SU-DHL-6 (cell line): ENCODE results near the gene HTR6.

Experiments used
- H2AFZ ChIP-seq: fragments of 200-600 bp; sonication (generic); 2 replicates; pipeline ENCODE4 v1.6.1; 2014; ENCODE audit warnings: low read depth, mild to moderate bottlenecking, moderate library complexity, mixed read lengths, antibody characterized with exemption, low read length; ENCODE audit not compliant: severe bottlenecking
- H3F3A ChIP-seq: fragments of 200-600 bp; shearing (Covaris generic); 2 replicates; pipeline ENCODE4 v1.6.0; 2016; ENCODE audit warnings: antibody characterized with exemption, mild to moderate bottlenecking; ENCODE audit not compliant: insufficient read depth
- H3K27ac ChIP-seq: fragments of 200-600 bp; sonication (generic); 2 replicates; pipeline ENCODE4 v1.5.1; 2016; ENCODE audit warnings: low read depth, mild to moderate bottlenecking, low read length, moderate library complexity, mixed read lengths
- H3K27me3 ChIP-seq: fragments of 200-600 bp; sonication (generic), shearing (Covaris generic); 2 replicates; pipeline ENCODE4 v1.6.0; 2014; ENCODE audit warnings: mild to moderate bottlenecking, low read length
- H3K36me3 ChIP-seq: fragments of 200-600 bp; sonication (generic); 2 replicates; pipeline ENCODE4 v1.6.1; 2014; ENCODE audit warnings: mild to moderate bottlenecking, low read length, mixed read lengths
- H3K4me2 ChIP-seq: fragments of 300-600, 200-600 bp; shearing (Covaris generic), sonication (generic); 2 replicates; pipeline ENCODE4 v1.6.0; 2014; ENCODE audit warnings: low read length, low read depth, mild to moderate bottlenecking; ENCODE audit not compliant: poor library complexity, severe bottlenecking
- H3K4me3 ChIP-seq: fragments of 200-600 bp; sonication (generic); 2 replicates; pipeline ENCODE4 v1.5.1; 2014; ENCODE audit warnings: antibody characterized with exemption, low read length, mild to moderate bottlenecking, mixed read lengths; ENCODE audit not compliant: insufficient read depth, poor library complexity, severe bottlenecking
- H3K79me2 ChIP-seq: fragments of 200-600 bp; sonication (generic); 2 replicates; pipeline ENCODE4 v1.6.1; 2014; ENCODE audit warnings: mild to moderate bottlenecking, low read length, moderate library complexity; ENCODE audit not compliant: insufficient read depth
- H3K9ac ChIP-seq: fragments of 200-600 bp; sonication (generic); 2 replicates; pipeline ENCODE4 v1.7.0; 2014; ENCODE audit warnings: mild to moderate bottlenecking, low read length
- H3K9me2 ChIP-seq: fragments of 200-600 bp; sonication (generic); replicated peaks from 2 replicates; pipeline ENCODE4 v1.6.1; 2014; ENCODE audit warnings: low read length; ENCODE audit not compliant: insufficient read depth
- H3K9me3 ChIP-seq: fragments of 200-600 bp; sonication (generic); 2 replicates; pipeline ENCODE4 v1.6.1; 2014; ENCODE audit warnings: low read length, mixed read lengths; ENCODE audit not compliant: insufficient read depth
- H4K20me1 ChIP-seq: fragments of 200-600 bp; sonication (generic); 2 replicates; pipeline ENCODE4 v1.6.1; 2014; ENCODE audit warnings: low read depth, mild to moderate bottlenecking, antibody characterized with exemption, low read length, moderate library complexity, mixed read lengths
- CTCF ChIP-seq: fragments of 200-600 bp; sonication (generic); IDR thresholded peaks from one replicate; pipeline ENCODE4 v1.5.1; 2017; ENCODE audit warnings: antibody characterized with exemption, mild to moderate bottlenecking, low read length, moderate library complexity; ENCODE audit not compliant: insufficient read depth, poor library complexity, severe bottlenecking
- EZH2phosphoT487 ChIP-seq: fragments of 200-600 bp; sonication (generic), shearing (Covaris generic); conservative IDR thresholded peaks from 2 replicates; pipeline ENCODE4 v1.6.1; 2018; ENCODE audit warnings: mild to moderate bottlenecking, antibody characterized with exemption, low read length, moderate library complexity, mixed read lengths

Gene HTR6

GRCh38 chr1:19689856-19690255 is 25.2 kb downstream of the HTR6 start:
- H3K9me3 ChIP-seq = peaks cover 16% of the 10 kb centered on the region; the same call in 1 of the 2 replicates
- H3K4me2 ChIP-seq = no peak overlapping the region
- H3K79me2 ChIP-seq = no peaks in the 10 kb centered on the region
- no peaks in the 10 kb centered on the region for H3F3A ChIP-seq
- no peak overlapping the region for H3K9ac ChIP-seq
- no peaks in the 10 kb centered on the region for H3K27me3 ChIP-seq
- no peaks in the 10 kb centered on the region for H4K20me1 ChIP-seq
- TF ChIP-seq EZH2phosphoT487 = no peak
- no peak for TF ChIP-seq CTCF
- no peaks in the 10 kb centered on the region for H3K36me3 ChIP-seq
- no peak overlapping the region for H3K4me3 ChIP-seq
- H2AFZ ChIP-seq = no peak overlapping the region
- H3K9me2 ChIP-seq = no peaks in the 10 kb centered on the region
- no peak overlapping the region for H3K27ac ChIP-seq

- H3K79me2 ChIP-seq = no peaks in the 10 kb centered on the region
- no peak overlapping the region for H3K27ac ChIP-seq
- H3F3A ChIP-seq = no peaks in the 10 kb centered on the region
- TF ChIP-seq EZH2phosphoT487 (no peak), CTCF (no peak)
- H3K4me3 ChIP-seq = no peak overlapping the region
- H3K9ac ChIP-seq = no peak overlapping the region
- H4K20me1 ChIP-seq = no peaks in the 10 kb centered on the region
- H3K36me3 ChIP-seq = no peaks in the 10 kb centered on the region
- no peak overlapping the region for H3K4me2 ChIP-seq
- H3K27me3 ChIP-seq = no peaks in the 10 kb centered on the region
- H3K9me2 ChIP-seq = no peaks in the 10 kb centered on the region
- no peak overlapping the region for H2AFZ ChIP-seq
- H3K9me3 ChIP-seq = peaks cover 16% of the 10 kb centered on the region; the same call in 1 of the 2 replicates
These were observed 25.7 kb downstream of the HTR6 start for GRCh38 chr1:19690342-19690741.

- Histone ChIP-seq H3K36me3 (no peaks in the 10 kb centered on the region), H3K79me2 (no peaks in the 10 kb centered on the region), H3K9me2 (no peaks in the 10 kb centered on the region), H3K27ac (no peak overlapping the region), H3K9ac (no peak overlapping the region), H3F3A (no peaks in the 10 kb centered on the region), H3K9me3 (peaks cover 14% of the 10 kb centered on the region; the same call in 1 of the 2 replicates), H3K4me3 (no peak overlapping the region), H4K20me1 (no peaks in the 10 kb centered on the region), H3K27me3 (no peaks in the 10 kb centered on the region), H2AFZ (no peak overlapping the region), H3K4me2 (no peak overlapping the region)
- TF ChIP-seq EZH2phosphoT487 (no peak), CTCF (no peak)
These were observed 29.6 kb downstream of the HTR6 start for GRCh38 chr1:19694298-19694697.

GRCh38 chr1:19695772-19696171 is 31.1 kb downstream of the HTR6 start:
- Histone ChIP-seq H4K20me1 (no peaks in the 10 kb centered on the region), H3F3A (no peaks in the 10 kb centered on the region), H3K9me2 (no peaks in the 10 kb centered on the region), H3K27ac (no peak overlapping the region), H3K4me2 (no peak overlapping the region), H3K36me3 (no peaks in the 10 kb centered on the region), H3K4me3 (no peak overlapping the region), H2AFZ (no peak overlapping the region), H3K9me3 (no peaks in the 10 kb centered on the region; the same call in 1 of the 2 replicates), H3K27me3 (no peaks in the 10 kb centered on the region), H3K9ac (no peak overlapping the region), H3K79me2 (no peaks in the 10 kb centered on the region)
- TF ChIP-seq CTCF = no peak
